ENCODE data around the gene PDZRN4.

PDZRN4 gene

DNA sequence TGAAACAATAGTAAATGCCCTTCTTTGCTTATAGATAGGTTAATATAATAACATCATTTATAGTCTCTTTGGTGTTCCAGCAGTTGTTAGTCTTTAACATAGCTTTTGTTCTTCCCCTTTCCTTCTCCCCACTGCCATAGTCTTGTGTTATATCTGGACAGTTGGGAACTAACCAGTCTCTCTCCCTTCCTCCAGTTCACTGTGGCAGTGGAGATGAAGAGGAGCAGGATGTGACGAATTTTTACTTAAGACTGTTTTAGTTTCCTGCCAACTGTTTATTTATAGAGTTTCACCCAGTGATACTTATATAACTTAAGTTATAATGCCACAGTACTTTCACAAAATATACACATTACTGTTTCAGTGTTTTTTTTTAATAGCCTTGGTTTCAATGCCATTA lies 277.4 kb downstream of the PDZRN4 start:
- DNase-seq = no peak

DNA sequence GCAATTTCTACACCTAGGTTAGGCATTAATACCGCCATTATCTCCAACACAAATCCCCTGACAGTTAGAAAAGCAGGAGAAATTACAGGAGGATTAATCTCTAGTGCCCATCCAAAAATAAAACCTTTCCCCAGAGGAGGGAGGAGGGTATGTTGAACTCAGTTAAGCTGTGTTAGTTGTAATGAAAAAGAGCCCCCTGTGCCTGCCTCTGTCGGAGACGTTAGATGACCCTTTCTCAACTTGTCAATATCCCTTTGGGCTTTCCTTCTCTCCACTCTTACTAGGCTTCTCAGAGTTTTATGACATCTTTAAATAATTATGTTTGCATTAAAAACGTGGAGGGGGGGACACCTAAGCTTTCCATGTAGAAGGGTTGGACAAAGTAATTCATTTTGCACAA lies 278.2 kb downstream of the PDZRN4 start:
- DNase-seq = no peak

DNA sequence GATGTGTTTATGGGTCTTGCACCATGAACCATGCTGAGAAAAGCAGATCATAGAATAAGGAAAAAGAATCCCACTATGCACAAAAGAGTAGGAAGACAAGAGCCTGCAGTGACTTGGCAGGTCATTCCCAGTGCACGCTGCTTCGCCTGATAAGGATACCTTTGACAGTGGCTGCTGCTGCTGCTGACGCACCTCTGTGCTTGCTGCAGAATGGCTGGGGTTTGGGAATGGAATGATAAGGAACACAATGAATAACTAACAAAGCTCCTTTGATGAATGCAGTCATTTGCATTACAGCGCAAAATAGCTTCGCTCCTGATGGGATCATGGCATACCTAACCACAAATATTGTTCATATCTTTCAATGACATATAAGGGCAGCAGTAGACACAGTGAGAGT lies 278.7 kb downstream of the PDZRN4 start:
- DNase-seq = no peak

DNA sequence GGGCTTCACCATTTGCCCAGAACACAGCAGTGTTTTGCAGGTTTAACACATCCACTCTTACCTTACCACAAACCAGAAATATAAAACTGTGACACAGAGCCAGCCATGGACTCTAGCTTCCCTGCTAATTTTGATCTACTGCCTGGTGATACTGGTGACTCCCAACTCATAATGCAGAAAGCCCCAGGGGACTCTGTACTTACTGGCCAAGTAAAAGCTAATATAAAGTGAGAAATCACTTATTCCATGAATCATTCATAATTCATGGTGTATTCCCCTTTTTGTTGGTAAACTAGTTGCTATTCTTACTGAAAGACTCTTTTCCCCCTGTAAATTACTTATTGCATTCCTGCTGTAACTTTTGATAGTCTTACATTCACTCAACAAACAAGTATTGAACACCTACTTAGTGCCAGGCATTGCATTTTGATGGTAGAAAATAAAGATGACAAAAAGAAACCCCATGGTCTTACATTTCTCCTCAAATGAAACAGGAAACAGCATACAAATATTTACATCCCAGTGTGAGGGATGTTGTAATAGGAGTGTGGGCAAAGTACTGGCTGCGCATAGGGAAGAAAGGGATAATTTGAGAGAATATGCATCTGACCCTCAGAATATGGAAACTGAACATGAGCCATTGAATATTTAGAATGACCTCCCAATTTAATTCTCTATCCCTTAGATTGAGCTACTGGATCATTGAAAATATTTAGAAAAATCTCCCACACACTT lies 279.6 kb downstream of the PDZRN4 start:
- no peak for DNase-seq

DNA sequence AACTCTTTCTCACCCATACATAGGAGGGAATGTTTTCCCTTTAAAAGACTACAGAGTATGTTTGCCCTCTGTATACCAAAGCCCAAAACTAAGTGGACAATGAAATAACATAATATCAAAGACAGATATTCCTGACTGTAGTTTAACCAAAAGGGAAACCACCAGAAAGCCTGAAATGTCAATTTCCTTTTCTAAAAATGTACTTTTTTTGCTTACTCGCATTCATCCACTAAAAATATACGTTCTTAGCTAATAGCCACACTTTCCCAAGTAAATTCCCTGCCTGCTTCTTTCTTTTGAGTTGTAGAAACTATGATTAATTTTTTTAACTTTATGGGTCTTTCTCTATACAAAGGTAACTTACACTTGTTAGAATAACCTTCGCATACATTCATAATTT lies 280.2 kb downstream of the PDZRN4 start:
- no peak for DNase-seq

DNA sequence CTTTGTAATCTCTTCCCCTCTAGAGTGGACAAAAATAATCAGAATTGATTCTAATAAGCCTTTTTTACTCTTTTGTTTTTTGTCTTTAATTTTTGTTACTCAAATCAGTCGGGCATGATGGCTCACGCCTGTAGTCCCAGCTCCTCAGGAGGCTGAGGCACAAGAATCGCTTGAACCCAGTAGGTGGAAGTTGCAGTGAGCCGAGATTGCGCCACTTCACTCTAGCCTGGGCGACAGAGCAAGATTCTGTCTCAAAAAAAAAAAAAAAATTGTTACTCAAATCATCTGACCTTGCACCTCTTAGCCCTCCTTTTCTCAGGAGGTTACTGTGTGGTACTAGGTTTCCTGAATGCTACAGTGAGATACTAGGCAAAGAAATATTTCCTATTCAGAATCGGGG lies 280.6 kb downstream of the PDZRN4 start:
- DNase-seq = no peak

DNA sequence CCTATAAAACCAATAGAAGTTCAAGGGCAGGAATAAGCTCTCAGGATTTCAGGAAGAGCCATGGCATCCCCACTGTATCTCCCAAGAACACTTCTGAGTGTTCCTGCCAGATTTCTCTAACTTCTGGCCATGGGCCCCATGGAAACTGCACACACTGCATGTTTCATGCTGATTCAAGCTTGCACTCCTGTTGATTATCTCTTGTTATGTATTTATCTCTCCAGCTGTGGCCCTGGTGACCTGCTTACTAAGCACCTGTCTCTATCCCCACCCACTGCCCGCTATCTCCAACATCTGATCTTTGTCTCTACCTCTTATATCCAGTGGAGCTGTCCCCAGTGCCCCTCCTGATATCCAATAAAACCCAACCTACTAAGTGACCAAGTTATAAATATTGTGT lies 285.3 kb downstream of the PDZRN4 start:
- no peak for DNase-seq

DNA sequence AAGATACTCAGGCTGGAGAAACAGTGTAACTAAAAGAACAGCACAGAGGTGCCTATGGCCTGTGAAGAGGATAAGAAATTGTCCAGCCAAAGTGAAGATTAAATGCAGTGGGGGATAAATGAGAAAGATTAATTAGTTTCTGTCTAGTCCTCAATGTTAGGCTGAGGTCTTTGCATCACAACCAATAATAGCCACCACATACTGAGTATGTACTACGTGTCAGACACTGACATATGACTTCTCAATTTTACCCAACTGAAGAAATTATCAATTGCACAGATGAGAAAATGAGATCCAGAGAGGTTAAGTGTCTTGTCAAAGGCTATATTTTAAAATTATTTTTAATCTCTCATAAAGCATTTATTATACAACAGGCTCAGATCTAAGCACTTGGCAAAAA lies 285.9 kb downstream of the PDZRN4 start:
- DNase-seq = no peak

DNA sequence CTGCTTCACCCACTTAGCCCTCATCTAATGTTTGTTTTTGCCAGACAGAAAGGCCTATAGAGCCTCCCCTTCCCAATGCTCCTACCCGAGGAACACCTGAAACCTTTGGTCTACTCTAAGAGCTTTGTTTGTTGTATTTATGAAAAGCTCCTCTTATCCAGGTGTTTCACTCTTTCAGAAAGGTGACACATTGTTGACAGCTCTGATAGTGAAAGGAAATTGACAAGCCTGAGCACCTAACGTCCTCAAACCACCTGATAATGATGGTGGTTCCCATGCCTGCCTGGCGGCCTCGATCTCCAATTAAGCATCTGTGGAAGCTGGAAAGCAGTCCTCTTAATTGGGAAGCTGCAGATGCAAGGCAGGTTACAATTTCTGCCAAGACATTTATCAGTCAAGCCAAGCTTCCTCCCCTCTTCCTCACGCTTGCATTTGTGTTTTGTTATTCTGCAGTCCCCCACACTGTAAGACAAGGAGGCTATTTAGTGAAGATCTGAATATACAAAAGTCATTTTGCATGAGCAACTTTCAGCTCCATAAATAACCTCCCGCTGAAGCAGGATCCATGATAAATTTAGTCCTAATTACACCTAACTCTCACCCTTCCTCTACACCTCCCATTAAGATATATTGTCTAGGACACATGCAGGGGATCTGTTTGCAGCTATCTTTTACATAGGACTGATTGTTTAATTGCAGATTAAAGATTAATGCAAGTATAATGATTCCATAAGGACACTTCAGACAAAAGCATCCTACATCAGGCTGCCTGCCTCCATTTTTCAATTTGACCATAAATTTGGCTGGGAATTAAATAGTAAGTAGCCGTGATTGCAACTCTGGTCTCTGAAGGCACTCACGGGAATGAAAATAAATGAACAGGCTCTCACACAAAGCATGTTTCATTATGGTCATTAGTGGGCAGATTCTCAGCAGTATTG lies 288.6 kb downstream of the PDZRN4 start:
- no peak for DNase-seq

DNA sequence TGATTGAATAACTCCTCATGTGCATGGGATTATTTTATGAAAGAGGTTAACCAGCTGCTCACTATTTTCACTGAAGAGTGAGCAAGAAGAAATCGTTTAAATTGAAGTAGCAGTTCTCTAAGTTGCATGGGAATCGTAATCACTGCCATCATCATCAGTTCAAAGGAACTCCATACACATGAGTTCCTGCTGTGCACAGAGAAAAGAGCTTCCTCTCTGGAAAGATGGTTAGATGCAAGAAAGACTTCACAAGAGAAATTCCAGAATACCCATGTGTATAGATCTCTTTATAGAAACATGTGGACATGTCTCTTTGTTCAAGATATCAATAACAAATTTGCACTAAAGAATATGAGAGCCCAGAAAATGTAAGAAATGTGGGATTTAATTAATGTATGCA lies 291.3 kb downstream of the PDZRN4 start:
- DNase-seq = no peak

DNA sequence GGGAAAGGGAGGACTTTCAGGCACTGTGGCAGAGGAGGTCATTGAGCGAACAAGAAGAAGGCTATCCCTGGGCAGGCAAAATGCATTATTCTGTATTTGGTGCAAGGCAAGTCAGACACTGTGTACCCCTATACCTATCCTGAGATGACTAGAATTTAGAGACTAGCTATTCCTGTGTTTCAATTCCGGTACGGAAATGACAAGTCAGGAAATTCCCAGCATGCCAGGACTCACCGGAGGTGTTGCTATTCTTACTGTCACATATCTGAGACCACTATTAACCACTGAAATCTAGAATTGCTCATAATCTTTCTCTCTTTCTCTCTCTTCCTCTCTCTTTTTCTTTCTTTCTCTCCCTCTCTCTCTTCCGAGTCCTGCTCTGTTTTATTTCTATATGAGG lies 297.1 kb downstream of the PDZRN4 start:
- DNase-seq = no peak

DNA sequence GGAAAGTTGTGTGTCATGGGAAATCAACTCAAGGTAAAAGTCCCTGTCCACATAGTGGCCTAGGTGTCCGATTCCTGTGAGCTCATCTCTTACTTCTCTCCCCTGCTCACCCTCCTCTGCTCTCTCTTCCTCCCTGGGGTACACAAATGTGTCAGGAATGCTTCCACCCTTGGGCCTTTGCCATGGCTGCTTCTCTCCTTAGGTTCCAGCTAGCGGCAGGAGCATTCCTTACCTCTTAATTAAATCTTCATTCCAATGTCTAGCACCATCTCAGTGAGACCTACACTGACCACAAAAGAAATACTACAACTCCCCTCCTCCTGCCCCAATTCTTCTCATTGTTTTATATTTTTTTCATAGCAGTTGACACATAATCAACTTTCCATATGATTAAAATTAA lies 298.6 kb downstream of the PDZRN4 start:
- DNase-seq = no peak

DNA sequence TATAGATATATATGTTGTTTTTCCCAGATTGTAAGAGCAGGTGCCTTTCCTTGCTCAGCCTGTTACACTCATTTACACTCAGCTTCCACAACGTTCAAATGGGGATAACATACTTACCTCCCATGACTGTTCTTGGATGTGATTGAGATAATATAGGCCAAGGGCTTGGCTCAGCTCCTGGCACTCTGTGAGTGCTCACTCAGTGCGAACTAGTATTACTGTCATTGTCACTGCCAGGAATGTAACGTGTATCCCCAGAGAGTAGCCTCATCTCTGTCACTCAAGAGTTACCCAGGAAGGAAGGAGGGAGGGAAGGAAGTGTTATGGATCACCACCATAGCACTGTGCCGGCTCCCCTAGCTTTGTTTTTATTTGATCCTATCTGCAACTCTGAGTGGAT lies 307.9 kb downstream of the PDZRN4 start:
- DNase-seq = no peak

DNA sequence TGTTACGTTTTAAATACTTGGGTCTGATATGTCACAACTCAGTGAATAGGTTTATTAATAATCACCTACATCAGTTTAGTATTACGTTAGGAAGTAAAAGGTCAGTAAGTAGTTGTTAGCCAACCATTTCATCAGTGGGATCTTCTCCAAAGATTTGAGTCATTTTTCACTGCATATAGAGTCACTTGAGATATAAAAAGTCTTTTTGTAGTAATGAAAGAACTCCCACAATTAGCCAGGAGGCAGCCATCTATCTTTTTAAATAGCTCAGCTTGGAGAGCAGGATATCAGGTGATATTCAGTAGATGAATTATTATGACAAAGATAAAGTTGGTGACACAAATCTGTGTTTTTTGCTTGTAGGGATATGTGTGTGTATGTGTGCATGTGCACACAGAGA lies 309.3 kb downstream of the PDZRN4 start:
- DNase-seq = no peak

DNA sequence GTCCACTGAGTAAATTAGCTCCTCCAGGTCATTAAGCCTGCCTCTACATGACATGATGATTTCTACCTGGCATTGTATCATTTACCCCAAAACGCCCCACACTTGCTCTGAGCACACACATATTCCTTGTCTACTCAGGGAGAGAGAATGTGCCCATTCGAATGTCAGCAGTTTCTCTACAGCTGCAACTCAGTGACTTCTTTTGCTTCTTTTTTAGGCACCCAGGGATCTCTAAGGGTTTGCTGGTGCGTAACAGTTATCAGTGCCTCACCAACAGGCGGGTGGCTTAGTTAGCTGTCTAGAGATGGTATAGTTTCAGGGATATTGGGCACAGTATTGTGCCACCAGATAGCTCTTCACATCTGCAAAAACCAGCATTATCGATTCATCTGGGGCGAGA lies 316.9 kb downstream of the PDZRN4 start:
- DNase-seq = no peak

DNA sequence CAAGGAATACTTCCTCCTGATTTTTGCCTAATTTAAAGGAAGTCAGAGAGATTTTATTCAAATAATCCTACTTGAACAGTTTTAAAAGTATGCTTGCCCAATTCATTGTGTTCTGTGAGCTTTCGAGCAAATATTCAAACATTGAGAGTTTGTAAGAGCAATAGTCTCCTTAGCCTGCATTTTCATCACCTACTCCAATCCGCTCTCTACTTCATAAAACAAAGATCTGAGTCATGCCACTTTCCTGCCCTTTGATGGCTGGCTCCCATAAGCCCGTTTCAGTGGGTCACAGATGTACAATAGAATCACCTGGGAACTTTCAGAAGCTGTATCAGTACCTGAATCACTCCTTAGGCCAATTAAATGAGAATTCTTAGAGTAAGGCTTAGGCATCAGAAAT lies 319.2 kb downstream of the PDZRN4 start:
- DNase-seq = no peak

DNA sequence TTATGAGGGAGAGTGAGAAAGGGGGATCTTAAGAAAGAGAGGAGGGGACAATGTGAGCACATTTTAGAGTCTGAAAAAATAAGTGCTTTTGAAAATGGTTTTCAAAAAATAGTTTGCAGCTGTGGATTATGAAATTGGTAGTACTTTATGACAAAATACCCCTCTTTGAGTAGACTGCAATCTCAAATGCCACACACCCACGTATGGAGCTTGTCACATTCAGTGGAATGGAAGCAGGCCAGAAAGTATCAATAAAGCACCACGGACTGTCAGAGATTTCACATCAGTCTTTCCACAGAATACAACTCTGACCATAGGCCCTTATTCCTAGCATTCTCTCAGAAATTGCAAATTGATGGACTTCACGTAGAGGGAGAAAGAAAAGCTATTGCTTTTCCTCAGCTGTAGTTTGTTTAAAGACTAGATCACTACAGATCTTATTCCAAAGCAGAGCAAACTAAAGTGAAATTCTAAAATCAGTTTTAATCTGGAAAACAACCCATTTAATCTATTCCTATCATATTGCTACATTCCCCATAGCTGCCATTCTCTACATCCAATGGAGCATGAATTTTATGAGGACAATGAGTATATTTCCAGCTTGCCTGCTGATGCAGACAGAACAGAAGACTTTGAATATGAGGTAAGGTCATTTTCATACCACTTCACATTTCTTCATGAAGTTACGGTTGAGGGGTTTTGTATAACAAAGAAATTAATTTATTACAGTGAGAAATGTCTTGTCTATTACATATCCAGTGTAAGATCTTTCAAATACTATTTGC lies 321.3 kb downstream of the PDZRN4 start:
- no peak for DNase-seq

DNA sequence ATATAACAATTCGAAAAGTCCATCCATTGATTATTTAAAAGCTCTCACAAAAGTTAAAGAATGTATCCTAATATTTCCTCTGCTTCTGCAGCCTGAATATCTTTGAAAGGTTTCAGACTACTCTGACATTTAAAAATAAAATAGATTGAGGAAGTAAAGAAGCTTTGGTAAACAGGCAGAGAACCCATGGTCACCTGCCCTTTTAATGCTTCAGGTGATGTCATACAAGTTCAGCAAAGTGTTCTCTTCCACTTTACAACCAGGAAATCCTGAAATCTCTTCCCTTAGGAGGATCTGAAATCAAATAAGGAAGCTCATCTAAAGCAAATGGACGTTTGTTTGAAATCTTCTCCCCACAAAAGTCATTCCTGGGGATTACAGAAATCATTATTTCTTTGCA lies 322.4 kb downstream of the PDZRN4 start:
- no peak for DNase-seq

DNA sequence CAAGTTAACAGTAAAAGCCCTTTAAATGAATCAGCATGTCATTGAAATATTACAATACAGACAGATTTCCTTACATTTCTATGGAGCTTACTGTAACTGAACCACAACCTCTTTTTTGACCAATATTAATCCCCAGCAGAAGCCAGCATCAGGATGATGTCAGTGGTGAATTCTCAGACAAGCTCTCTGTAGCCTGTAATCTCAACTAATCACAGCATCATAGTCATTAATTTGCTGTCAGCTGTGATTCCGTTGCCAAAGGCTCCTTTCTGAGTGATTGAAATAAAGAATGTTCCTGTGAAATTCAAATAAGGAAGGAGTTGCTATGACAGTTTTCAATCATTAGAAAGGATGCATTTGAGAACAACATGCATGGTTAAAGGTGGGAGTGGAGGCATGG lies 323.1 kb downstream of the PDZRN4 start:
- no peak for DNase-seq

DNA sequence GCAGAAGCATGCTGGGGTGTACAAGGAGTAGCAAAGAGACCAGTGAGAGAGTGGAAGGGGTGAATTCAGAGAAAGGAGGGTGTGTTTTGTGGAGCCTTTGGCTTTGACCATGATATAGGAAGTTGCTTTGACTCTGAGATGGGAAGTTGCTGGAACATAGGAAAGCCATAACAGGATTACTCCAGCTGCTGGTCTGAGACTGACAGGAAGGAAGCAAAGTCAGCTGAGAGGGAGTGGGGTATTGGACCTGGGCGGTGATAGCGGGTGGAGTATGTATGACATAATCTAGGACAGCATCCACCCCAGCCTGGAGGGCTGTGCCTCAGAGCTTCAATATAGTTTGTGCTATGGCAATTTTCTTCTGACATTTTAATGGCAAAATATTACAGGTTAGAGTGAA lies 324.4 kb downstream of the PDZRN4 start:
- no peak for DNase-seq

DNA sequence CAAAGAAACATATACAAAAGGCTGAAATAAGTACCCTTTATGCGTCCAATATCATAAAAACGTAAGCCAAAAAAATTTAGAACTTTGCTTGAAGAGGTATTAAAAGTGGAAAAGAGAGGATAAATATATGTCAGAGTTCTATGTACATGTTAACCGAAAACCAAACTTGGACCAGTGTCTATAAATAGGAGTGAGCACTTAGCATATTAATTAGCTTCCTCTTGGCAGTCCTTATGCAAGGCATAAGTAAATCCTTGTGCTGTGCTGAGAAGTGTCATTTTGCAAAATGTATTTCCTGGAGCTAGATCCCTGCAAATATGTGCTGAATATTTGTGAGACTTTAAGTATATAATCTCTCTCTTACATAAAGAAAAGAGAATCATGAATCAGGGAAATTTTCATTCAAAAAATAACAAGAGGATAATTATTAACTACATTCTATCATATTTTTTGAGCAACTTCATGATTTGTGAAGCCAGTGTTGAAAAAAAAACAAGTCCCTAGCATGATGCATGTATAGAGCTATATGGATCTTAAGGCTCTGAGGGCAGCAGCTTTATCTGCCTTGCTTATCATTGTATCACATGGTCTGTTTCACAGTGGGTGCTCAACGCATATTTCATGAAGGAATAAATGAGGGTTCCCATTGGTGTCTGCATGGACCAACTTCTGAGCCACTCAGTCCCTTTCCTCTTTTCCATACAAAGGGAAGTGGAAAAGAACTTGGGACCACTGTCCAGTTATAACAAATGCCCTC lies 326.1 kb downstream of the PDZRN4 start:
- no peak for DNase-seq

DNA sequence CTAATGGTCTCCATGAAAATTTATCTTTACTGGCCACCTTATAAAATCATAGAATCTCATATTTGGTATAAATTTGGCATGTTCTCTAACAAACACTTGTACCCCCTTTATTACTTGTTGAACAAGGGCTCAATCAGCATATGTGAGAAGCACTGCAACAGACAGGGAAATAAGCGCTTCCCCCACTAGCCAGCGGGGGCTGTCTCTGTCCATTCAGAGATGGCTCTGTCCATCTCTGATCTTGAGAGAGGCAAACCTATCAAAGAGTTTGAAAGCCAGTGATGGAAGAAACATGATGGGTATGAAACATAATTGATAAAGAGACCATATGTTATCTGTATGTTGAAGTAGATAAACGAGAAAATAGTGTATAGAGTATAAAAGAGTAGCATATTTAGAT lies 326.8 kb downstream of the PDZRN4 start:
- no peak for DNase-seq

DNA sequence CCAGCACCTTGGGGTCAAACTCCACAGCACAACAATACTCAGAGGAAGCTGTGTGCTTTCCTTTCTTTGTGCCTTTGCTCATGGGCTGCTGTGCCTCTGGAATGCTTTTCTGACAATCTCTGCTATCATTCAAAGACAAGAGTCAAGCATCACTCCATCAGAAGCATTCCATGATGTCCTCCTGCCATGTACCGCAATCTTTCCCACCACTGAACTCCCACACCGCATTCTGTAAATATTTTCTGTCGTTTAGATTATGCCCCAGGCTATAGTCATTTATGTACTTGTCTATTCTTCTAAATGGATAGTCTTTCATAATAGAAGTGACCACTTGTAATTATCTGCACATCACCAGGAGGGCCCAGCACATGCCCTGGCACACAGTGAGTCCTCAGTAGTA lies 327.8 kb downstream of the PDZRN4 start:
- no peak for DNase-seq

Measured in stimulated activated CD4-positive, alpha-beta T cell treated with anti-CD3 and anti-CD28 coated beads, Interleukin-15, amount 100 ng/mL, for 24 hours (primary cell).